ENCODE measurements around the gene CACNA2D3.

The CACNA2D3 gene

DNA sequence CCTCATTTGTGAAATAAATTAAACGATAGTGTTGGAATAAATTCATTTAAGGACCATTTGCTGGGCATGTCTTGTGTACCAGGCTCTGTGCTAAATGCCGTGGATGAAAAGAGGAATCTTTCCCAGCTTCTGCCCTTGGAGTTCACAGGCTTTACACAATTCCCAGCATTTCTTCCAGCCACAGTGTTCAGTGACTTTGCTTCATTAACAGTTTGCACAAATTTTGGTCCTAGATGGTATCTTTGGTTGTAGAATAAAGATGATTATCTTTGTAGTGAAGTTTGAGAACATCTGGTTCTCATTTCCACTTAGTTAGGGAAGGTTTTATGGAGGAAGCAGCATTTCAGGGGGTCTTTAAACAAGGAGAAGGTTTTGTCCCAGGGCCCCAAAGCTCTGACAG lies 705.4 kb downstream of the CACNA2D3 start:
- no peak for DNase-seq

DNA sequence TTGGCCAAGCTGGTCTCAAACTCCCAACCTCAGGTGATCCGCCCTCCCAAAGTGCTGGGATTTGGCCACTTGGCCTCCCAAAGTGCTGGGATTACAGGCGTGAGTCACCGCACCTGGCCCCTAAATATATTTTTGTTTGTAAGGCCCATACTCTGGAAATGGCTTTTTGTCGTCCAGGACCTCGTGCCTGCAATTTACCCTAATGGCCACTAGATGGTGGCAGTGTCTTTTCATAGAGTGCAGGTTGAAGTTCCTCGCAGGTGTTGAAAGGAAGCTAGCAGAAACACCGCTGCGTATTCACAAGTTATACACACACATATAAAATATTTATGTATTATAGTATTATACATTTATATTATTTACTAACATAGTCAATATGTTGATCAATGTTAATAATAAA lies 708.3 kb downstream of the CACNA2D3 start:
- DNase-seq: peak; percentile 50

DNA sequence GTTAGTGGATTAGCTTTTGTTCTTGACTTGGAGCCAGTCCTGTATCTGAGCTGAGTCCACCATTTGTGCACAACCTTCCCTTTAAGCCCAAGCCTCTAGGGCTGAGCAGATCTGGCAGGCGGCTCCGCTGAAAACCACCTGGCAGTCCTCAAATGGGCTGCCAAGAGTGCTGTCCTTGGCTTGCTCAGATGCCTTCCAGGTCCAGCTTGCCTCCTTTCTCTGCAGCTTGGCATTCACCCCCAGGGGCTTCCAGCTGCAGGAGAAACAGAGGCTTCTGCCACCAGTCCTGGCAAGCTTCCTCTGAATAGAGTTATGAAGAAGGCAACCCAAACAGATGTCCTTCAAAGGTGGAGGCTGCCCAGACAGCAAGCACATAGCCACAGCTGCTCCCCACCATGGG lies 708.8 kb downstream of the CACNA2D3 start:
- no peak for DNase-seq

DNA sequence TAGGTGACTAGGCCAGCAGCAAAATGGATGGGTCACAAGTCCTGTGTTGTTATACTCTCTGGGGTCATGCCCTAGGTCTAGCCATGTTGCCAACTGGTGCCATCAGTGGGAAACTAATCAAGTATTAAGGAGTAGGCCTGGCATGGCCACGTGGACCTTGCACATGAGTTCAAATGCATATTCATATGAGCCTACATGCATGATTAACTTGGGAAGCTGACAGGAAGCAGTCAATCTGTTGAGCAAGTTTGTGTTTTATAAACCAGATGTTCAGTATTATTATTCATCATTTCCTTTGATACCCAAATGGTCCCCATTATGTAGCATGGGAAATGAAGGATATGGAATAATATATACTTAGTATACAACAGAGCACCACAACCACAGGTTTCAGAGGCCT lies 710.5 kb downstream of the CACNA2D3 start:
- DNase-seq: no peak

DNA sequence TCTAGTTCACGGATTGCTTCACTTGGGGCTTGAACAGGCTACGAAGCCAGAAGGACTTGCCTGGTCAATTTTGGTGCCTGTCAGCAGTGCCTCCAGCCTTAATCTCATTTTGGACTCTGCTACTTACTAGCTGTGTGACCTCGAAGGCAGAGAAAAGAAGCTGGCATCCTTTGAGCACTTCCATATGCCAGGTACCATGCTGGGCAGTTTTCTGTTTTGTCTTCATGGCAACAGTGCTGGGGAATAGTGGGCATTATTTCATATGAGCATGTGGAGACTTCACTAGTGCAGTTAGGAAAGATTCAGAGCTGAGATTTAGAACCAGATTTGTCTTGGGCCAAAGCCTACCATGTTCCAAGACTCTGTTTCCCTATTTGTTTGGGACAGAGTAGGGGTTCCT lies 713.3 kb downstream of the CACNA2D3 start:
- no peak for DNase-seq

DNA sequence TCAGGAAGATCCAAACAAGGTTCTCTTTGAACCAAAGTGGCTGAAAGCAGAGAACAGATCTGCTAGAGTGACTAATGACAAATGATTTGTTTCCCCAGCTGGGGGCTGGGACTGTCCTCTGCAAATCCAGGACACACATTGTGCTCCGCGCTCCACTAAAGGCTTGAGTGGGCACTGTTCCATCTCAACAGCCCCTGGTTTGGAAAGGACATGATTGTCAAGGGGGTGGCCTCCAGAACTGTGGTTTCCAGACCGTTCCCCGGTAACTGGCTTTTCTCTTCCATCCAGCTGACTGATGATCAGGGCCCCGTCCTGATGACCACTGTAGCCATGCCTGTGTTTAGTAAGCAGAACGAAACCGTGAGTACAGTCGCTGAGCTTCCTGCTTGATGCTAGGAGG lies 714.5 kb downstream of the CACNA2D3 start:
- DNase-seq: no peak

DNA sequence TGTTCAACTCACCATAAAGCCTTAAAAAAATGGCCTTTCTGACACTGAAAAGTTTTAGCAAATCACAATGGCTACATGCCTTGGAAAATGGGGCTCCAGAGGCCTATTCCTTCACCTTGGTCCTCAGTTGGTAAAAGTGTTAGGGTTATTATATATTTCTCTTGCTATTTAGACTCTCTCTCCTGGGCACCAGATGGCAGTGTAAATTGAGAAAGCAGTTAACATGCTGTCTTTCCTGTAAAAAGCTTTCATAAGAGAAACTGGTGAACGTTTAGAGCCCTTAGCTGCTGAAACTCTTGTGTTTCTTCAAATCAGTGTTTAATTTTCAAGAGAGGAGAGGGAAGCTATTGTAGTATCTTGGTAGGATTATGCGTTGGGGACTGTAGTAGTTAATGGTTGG lies 715.6 kb downstream of the CACNA2D3 start:
- DNase-seq: no peak

DNA sequence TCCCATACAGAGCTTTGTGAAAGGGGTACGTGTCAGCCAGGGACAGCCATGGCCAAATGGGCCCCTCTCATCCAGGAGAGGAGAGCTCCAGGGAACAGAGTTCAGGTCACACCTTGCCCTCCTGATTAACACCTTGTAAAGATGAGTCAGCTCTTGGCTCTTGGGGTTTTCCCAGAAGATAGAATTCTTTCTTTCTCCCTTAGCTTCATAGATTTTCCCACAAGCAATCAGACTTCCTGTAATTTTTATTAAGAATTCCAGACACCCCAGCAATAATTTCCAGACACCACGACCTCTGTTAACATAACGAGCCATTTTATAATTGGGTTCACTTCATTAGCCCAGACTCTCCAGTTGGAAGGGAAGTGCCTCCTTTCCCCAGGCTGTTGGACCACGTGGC lies 719.1 kb downstream of the CACNA2D3 start:
- DNase-seq: no peak

DNA sequence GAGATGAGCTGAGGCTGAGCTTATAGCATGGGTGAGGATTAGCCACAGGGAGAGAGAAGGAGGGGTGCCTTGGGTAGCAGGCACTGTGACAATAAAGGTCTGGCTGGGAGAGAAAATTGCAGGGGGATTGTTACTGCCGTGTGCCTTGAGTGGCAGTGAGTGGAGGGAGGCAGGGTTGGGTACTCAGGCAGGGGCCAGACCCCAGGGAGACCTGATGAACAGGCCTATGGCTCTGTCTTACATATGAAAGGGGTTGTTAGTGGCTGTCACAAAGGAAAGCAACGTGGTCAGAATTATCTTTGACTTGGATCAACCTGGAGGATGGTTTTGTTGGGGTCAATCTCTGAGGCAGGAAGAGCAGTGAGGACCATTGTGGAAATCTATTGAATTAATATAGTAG lies 721.0 kb downstream of the CACNA2D3 start:
- no peak for DNase-seq

DNA sequence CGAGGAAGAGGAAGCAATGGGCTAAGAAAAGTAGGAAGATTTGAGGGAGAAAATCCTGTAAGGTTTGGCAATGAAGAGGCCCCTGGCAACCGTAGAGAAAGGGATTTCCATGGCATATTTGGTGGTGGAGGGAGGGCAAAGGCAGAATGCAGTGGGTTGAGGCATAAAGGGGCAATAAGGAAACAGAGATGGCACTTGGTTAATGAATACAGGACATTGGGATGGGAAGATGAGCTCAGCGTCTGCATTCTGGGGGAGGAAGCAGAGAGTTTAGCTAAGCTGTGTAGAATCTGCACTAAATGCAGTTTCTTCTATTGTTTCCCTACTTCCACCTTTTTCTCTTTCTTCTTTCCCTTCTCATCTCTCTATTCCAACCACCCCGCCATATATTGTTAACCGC lies 721.9 kb downstream of the CACNA2D3 start:
- no peak for DNase-seq

DNA sequence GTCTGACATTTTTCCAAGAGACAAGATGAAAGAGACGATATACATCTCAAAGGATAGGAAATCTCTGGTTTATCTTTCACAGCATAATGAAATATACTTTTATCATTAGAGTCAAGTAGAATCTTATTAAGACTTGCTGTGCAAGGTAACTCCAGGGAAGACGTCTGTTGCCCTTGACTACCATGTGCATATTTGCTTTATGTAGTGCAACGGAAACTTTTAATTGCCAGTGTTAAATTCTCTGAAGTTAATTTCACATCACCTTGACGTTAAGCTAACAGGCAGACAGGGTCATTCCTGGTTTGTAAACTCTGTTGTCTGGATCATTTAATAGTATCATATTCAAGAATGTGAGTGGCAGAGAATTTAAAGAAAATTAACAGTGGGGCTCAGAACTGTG lies 722.7 kb downstream of the CACNA2D3 start:
- no peak for DNase-seq

DNA sequence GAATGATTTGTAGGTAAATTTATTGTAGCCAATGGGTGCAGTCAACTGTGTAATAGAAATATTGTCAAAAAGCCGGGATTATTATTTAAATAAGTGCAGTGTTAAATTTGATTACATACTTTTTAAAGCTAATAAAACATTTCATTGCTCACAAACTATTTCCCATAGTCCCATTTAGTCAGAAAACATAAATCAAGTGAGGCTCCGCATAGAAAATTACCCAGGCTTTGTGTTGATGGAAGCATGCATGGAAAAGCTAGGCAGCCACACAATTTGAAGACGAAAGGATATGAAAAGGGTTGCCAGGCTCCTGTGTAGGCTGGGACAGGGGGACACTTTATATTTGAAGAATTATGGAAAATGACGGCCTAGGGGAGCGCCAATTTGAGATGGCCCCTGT lies 723.2 kb downstream of the CACNA2D3 start:
- no peak for DNase-seq

DNA sequence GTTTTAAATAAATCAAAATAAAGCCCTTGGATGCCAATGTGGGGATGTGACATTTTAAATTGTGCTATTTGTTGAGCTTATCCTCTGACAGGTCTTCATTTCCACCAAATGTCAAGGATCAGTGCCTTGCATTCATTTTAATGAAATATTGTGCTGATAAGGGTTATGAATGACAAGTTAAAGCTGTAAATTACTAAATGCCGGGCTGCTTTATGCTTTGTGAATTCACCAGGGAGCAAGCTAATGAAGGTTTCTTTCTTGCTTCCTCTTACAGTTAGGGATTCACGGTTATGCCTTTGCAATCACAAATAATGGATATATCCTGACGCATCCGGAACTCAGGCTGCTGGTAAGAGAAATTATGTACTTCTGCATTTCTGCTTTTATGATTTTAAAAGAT lies 723.8 kb downstream of the CACNA2D3 start:
- DNase-seq: no peak

DNA sequence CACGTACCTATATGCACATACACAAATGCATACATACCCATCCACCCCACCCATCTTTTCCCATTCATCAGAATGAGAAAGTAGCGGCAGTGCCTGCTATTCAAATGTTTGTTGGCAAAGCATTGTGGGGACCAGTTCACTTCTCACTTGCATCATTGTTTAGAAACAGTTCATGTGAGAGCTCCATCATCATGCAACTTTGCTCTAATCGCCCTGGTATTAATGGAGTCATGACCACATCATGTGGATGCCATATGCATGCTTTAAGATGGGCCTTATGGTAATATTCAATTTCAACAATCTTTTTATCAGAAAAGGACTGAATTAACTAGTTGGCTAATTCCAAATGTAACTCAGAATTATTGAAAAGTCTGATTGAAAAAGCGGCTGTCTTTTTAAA lies 725.0 kb downstream of the CACNA2D3 start:
- DNase-seq: no peak

DNA sequence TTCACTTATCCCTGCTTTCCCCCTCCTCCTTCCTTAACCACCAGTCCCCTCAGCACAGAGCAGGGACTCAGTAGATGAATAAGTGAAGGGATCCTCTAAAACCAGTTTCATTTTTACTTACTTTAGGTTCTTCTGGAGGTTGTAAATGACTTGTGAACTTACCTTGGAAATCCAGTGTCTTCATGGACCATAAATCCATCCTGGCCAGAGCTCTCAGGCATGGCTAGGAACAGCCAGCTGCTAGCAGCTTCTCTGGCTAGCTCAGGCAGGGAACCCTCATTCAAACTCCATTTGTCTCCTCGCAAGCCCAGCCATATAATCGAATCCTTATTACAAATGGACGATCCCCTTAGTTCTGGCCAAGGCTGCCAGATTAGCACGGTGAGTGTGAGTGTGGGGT lies 727.0 kb downstream of the CACNA2D3 start:
- DNase-seq: no peak

DNA sequence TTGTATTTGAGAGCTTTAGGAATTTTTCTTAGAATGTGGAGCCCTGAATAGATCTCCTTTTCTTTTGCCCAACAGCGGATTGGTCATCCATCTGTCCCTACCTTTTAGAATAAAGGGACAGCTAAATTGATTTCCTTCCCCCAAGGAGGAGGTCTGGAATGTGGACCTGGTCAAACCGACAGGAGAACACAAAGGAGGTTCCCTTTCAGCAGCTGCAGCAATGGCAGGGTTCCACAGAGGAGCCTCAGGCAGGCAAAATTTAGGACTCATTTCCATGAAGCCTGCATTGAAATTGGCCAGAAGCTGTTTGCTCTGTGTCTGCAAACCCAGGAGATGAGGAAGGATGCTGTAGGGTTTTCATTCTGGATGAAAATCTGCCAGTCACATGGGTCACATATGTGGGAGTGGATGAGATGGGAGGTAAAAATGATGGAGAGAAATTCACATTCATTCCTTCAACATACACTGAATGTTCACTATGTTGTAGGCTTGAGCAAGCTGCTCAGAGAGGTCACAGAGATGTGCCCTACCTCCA lies 728.2 kb downstream of the CACNA2D3 start:
- DNase-seq: no peak

DNA sequence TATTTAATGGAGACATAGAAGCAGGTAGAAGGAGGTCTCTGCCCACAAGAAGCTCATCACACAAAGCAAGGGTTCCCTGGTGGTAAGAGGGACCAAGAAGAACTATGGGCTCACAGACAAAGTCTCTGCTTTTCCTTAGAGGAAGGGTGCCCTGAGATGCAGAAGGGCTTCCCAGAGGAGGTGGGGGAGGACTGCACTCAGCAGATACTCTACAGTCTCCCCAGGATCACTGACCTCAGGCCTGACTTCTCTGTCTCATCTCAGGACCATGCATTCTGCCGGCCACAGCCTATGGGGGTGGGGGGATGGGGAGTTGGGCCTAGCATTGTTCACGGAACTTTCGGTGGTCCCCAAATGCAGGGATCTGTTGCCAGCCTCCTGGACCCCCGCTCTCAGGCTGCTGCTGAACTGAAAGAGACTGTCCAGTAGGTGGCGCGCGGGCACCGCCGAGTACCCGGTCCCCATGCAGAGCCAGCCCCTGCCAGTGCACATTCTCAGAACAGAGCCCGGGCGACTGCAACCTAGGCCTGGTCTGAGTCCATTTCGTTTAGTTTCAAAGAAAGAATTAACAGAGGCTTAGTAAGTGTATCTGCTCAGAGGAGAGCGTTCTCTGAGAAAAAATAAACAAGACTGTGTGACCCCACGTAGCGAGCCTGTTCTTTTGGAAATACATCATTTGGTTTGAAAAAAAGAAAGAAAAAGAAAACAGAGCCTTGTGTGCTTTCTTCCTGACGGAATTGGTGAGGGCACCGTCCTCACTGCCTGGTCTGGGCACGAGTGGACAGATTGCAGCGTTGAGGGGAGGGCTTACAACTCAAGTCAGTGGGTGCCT lies 731.4 kb downstream of the CACNA2D3 start:
- peak; percentile 85 for DNase-seq

DNA sequence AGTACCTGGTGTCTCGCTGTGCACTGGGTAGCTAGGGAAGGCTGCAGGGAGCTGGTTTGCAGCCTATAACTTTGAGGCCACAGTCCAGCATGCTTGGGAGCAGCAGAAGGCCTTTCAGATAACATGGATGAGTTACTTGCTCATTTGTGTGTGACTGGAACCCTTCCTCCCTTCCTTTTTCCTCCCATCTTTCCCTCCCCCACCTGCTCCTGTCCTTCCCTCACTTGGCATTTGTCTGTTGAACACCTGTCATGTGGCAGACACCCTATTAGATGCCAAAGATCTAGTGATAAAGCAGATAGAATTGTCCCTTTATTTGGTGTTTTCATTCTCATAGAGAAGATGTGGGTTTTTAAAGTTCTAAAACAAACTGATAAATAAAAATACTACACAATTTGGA lies 733.9 kb downstream of the CACNA2D3 start:
- DNase-seq: no peak

DNA sequence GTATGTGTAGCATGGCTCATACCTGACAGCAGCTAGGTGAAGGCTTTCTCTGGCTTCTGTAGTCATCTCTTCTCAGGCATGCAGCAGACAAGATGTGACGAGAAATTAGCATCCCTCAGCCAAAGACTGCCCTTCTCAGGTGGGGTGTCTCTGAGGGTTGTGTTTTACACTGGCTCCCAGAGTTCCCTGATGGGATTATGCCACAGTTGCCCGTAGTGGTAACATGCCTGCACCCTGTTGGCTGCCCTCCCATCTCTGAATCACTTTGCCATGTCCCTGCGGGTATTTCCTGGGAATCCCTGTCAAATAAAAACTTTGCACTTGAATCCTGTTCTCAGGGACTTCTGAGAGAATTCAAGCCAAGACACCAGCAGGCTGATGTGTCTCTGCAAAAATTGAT lies 735.0 kb downstream of the CACNA2D3 start:
- DNase-seq: no peak

DNA sequence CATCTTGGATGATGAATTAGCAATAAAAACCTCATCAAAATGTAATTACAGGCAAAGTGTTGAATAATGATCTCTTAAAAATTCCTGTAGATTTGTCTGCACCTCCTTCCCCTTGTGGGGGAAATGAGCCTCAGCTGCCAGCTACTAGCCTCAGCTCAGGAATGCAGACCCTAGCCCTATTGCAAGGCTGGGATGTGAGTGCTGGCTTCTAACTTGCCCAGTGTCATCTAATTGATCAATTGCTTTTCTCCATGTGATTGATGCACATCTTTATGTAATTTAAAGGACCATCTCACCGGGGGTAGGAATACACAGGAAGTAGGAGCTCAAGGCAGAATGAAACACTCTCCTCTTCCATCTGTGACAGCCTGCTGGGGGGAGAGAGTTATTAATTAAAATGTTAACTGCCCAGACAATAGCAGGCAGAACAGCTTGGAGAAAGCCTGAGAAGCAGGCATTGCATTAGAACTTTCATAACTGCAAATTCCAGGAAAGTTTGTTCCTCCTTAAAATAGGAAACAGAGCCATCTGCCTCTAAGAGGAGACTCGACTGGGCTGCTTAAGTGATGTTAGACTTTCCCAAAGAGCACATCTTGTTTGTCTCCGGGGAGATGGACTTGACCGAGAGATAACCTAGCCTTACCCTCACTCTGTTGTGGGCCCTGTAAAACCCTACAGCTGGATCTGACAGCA lies 735.9 kb downstream of the CACNA2D3 start:
- no peak for DNase-seq

DNA sequence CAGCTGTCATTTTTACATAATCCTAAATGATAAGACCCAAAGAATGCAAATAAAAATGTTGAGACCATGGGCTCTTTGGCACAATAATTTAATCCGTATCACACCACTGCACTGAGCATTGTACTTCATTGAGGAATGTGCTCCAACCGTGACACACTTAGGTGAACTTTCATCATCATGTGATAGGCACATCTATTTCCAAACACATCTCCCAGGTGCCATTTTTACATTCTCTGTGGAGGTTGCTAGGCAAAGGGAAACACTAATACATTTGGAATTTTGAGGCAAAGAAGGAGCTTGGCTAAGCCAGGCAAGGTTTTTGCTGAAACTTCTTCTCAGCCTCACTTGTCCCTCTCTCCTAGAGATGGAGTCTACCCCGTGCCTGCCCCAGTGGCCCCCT lies 736.8 kb downstream of the CACNA2D3 start:
- DNase-seq: no peak

DNA sequence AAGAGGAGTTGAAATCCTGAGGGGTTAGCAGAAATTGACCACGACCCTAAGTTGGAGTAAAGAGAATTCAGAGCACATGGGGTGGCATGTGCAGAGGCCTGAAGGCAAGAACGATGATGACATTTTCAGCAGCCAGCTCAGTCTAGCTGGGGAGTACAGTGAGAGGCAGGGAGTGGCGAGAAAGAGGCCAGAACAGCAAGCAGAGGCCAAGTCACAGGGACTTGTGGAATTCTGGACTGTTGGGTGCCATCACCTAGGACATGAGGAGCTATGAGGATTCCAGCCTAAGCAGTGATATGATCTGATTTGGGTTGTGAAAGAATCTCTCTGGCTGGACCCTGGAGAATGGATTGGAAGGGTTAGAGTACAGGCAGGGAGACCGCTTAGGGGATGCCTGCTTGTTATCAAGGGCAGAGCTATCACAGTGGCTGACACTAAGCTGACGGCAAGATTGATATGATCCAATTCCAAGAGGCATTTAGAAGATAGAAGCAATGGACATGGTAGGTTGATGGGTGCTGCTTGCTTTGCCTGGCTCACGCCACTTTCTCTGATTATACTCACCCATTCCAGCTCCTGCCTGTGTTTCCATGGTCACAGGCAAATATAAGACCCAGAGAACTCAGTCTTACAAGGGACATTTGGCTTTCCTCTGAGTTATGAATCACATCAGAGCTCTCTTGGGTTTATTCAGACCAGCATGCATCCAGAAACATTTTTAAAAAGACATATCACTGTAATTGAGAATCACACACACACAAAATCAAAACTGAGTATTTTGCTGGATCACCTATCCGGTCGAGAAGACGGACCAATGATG lies 739.1 kb downstream of the CACNA2D3 start:
- no peak for DNase-seq

DNA sequence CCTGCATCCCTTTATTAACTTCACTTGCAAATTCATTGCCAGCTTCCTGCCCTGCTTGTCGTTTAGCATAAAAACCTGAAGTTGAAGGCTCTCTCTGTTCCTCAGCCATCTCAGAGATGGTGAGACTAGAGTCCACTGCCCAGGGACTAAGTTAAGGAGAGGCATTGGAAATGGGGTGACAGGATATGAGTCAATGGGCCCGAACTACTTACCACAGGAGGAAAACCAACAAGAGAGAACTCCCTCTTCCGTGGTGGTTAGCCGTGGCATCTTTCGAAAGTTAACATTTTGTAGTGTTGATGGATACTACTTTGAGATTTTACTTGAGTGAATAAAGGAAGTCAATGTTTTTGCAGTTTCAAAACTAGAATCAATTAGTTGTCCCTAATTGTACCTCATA lies 740.2 kb downstream of the CACNA2D3 start:
- DNase-seq: no peak

DNA sequence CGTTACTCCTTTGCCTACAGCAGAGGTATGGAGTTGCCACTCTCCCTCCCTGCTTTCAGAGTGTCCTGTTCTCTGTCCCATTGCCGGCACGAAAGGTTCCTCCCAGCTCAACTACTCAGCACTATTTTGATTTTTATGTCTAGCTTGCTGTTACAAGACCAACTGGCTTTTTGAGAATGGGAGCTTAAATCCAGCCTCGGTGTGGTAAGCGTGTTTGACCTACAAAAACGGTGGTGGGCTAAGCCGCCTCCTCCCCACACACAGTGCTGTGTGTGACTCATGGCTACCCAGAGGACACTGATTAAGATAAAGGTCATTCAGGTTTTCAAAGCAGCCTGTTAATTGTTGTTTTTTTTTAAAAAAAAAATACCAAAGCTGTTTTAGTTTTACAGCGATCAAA lies 741.0 kb downstream of the CACNA2D3 start:
- DNase-seq: no peak

Data from activated CD8-positive, alpha-beta memory T cell treated with anti-CD3 and anti-CD28 coated beads, Interleukin-2, amount 50 U/mL, for 48 hours (primary cell).